WTC11 (cell line): ENCODE measurements around the gene CACHD1. TPM values are rescaled to one million over a fixed set of nuclear protein-coding genes. Genes with fewer than 3 reads are reported as not detected.
A peak's percentile ranks its signal among the peaks of the same experiment; 100 is the strongest.

Experiments
- ATAC-seq: fragments of 200-7000 bp; cut with Tn5 transposase; 2 replicates; pipeline ENCODE4 v1.10.0; 2021; ENCODE audit warnings: mild to moderate bottlenecking, moderate library complexity
- CTCF ChIA-PET: fragments of 300-600 bp; sonication (Branson Sonifier 250); formaldehyde crosslinking; loops from one replicate; lab custom pipeline; 2021; ENCODE audit warnings: antibody characterized with exemption; lab: Charles Lee
- POLR2A ChIA-PET: fragments of 350-600 bp; sonication (Branson Sonifier 250); formaldehyde crosslinking; loops from one replicate; lab custom pipeline; 2021; ENCODE audit warnings: antibody characterized with exemption; lab: Charles Lee
- DNase-seq: peaks from one replicate; pipeline ENCODE4 v3.0.0; 2021; ENCODE audit warnings: low spot score
- H3K27ac Mint-ChIP-seq: 2 replicates; pipeline ENCODE4 v1.8.0; 2021; ENCODE audit warnings: mixed read lengths
- H3K27me3 Mint-ChIP-seq: 2 replicates; pipeline ENCODE4 v1.8.0; 2021; ENCODE audit warnings: low read depth, mild to moderate bottlenecking, moderate library complexity, mixed read lengths
- H3K36me3 Mint-ChIP-seq: 2 replicates; pipeline ENCODE4 v1.8.0; 2021; ENCODE audit warnings: mixed read lengths
- H3K4me1 Mint-ChIP-seq: 2 replicates; pipeline ENCODE4 v1.8.0; 2022; ENCODE audit warnings: mixed read lengths
- H3K4me3 Mint-ChIP-seq: 2 replicates; pipeline ENCODE4 v1.8.0; 2021; ENCODE audit warnings: mild to moderate bottlenecking, moderate library complexity, mixed read lengths
- H3K9me3 Mint-ChIP-seq: 2 replicates; pipeline ENCODE4 v1.8.0; 2021; ENCODE audit warnings: mixed read lengths
- E2F4 ChIP-seq: sonication (generic); formaldehyde crosslinking; IDR thresholded peaks from 2 replicates; pipeline ENCODE4 v1.8.1; 2022; ENCODE audit warnings: low read depth, mild to moderate bottlenecking, moderate library complexity, missing genetic modification reagents, borderline replicate concordance
- E2F5 ChIP-seq: sonication (generic); formaldehyde crosslinking; IDR thresholded peaks from 2 replicates; pipeline ENCODE4 v1.8.1; 2022; ENCODE audit warnings: mild to moderate bottlenecking, moderate library complexity, missing genetic modification reagents
- GABPB1 ChIP-seq: sonication (generic); formaldehyde crosslinking; IDR thresholded peaks from 2 replicates; pipeline ENCODE4 v1.8.1; 2023; ENCODE audit warnings: mild to moderate bottlenecking, missing genetic modification reagents
- HMGA2 ChIP-seq: fragments of 250-450 bp; sonication (Bioruptor Pico); IDR thresholded peaks from 2 replicates; pipeline ENCODE4 v1.4.0; 2021; ENCODE audit warnings: mild to moderate bottlenecking, moderate library complexity
- KAT7 ChIP-seq: sonication (generic); formaldehyde crosslinking; IDR thresholded peaks from 2 replicates; pipeline ENCODE4 v1.8.1; 2023; ENCODE audit warnings: missing genetic modification reagents, mild to moderate bottlenecking, borderline replicate concordance
- OVOL2 ChIP-seq: fragments of 250-450 bp; sonication (Bioruptor Pico); IDR thresholded peaks from 2 replicates; pipeline ENCODE4 v1.9.0; 2021; ENCODE audit warnings: mild to moderate bottlenecking, borderline replicate concordance
- SOX15 ChIP-seq: fragments of 250-450 bp; sonication (Bioruptor Pico); IDR thresholded peaks from 2 replicates; pipeline ENCODE4 v1.9.0; 2021; ENCODE audit warnings: mild to moderate bottlenecking
- SP1 ChIP-seq: sonication (generic); formaldehyde crosslinking; conservative IDR thresholded peaks from 2 replicates; pipeline ENCODE4 v1.8.1; 2022; ENCODE audit warnings: missing genetic modification reagents
- STAT6 ChIP-seq: sonication (generic); formaldehyde crosslinking; conservative IDR thresholded peaks from 2 replicates; pipeline ENCODE4 v1.8.1; 2023; ENCODE audit warnings: mild to moderate bottlenecking, low read depth, missing genetic modification reagents, moderate library complexity
- ZNF138 ChIP-seq: sonication (generic); formaldehyde crosslinking; conservative IDR thresholded peaks from 2 replicates; pipeline ENCODE4 v1.8.1; 2022; ENCODE audit warnings: mild to moderate bottlenecking, moderate library complexity, missing genetic modification reagents
- total RNA-seq: library from RNA; stranded (reverse); gene quantifications from 3 replicates; pipeline ENCODE4 v1.2.3, GENCODE V29; 2021
- TF ChIP-seq, protein P1 (sequence below): sonication (generic); formaldehyde crosslinking; IDR thresholded peaks from 2 replicates; pipeline ENCODE4 v1.8.0; 2022; ENCODE audit warnings: mild to moderate bottlenecking, missing genetic modification reagents
- TF ChIP-seq, protein P2 (sequence below): sonication (generic); formaldehyde crosslinking; IDR thresholded peaks from 2 replicates; pipeline ENCODE4 v1.8.0; 2022; ENCODE audit warnings: mild to moderate bottlenecking, missing genetic modification reagents

Gene CACHD1
- total RNA-seq, 1 experiment from 2014 or later = 26.3 TPM

GRCh38 chr1:64496606-64497005 is 26.7 kb downstream of the CACHD1 start:
- peaks cover 12% of the 10 kb centered on the region; the same call in 1 of the 2 replicates for H3K36me3 Mint-ChIP-seq
- DNase-seq = no peak
- peaks cover 91% of the 10 kb centered on the region for H3K4me1 Mint-ChIP-seq
- H3K27ac Mint-ChIP-seq = peak overlapping the region; percentile 94
- TF ChIP-seq SOX15 (no peak), SP1 (CRISPR knock-in tag) (no peak), STAT6 (CRISPR knock-in tag) (no peak), GABPB1 (CRISPR knock-in tag) (no peak), KAT7 (CRISPR knock-in tag) (no peak), OVOL2 (CRISPR knock-in tag) (no peak), HMGA2 (no peak), E2F5 (CRISPR knock-in tag) (no peak), ZNF138 (no peak), E2F4 (no peak)
- TF ChIP-seq, protein P1, sequence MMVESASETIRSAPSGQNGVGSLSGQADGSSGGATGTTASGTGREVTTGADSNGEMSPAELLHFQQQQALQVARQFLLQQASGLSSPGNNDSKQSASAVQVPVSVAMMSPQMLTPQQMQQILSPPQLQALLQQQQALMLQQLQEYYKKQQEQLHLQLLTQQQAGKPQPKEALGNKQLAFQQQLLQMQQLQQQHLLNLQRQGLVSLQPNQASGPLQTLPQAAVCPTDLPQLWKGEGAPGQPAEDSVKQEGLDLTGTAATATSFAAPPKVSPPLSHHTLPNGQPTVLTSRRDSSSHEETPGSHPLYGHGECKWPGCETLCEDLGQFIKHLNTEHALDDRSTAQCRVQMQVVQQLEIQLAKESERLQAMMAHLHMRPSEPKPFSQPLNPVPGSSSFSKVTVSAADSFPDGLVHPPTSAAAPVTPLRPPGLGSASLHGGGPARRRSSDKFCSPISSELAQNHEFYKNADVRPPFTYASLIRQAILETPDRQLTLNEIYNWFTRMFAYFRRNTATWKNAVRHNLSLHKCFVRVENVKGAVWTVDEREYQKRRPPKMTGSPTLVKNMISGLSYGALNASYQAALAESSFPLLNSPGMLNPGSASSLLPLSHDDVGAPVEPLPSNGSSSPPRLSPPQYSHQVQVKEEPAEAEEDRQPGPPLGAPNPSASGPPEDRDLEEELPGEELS = no peak
- TF ChIP-seq, protein P2, sequence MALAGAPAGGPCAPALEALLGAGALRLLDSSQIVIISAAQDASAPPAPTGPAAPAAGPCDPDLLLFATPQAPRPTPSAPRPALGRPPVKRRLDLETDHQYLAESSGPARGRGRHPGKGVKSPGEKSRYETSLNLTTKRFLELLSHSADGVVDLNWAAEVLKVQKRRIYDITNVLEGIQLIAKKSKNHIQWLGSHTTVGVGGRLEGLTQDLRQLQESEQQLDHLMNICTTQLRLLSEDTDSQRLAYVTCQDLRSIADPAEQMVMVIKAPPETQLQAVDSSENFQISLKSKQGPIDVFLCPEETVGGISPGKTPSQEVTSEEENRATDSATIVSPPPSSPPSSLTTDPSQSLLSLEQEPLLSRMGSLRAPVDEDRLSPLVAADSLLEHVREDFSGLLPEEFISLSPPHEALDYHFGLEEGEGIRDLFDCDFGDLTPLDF (CRISPR knock-in tag) = no peak
- TF ChIP-seq, all 79 proteins: peak for 0
- CTCF ChIA-PET = interaction anchor here (0.9 to 1.0 kb wide), 2 partner anchors 10 to 676 kb away, joined by 3 to 4 read pairs; no protein-coding TSS in a partner anchor
- no peaks in the 10 kb centered on the region for H3K27me3 Mint-ChIP-seq
- peak overlapping the region; percentile 42 for H3K4me3 Mint-ChIP-seq
- ATAC-seq = no peak
- H3K9me3 Mint-ChIP-seq = no peaks in the 10 kb centered on the region
- POLR2A ChIA-PET = interaction anchor here (0.8 kb wide), 1 partner anchor 9 kb away, joined by 3 read pairs; no protein-coding TSS in a partner anchor

DNA sequence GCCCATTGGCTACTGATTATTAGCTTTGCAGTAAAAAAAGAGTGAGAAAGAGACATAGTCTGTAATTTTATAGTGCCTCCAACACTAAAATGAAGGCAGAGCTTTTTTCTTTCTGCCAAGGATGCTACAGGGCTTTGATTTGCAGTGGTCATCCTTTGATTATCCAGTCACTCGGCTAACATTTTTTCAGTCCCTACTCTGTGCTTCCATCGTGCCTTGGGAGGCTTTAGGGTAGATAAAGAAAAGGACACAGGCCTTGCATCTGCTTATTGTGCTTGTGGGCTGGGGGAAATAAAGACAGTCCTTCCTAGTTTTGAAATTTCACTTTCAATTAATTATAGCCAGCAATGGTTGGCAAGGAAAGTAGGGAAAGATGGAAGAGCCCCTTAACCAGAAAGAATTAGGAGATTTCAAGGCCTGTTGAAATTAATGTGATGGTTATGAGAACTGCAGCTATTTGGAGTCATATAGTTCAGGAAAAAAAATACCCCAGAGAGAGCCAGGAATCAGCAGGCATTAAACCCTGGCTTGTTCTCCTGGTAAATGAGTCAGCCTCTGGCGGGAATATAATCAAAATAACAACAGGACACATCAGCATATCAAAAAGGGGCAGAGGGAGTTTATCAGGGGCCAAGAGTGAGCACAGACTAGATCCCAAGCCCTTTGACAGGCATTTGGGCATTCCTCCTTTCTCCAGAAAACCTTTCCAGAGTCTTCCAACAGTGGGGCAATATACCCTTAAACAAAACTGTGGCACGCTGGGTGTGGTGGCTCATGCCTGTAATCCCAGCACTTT is 27.4 kb downstream of the CACHD1 start:
- peak; percentile 78 for ATAC-seq
- no peak for DNase-seq

More for the DNA sequence above, 27.4 kb downstream of the CACHD1 start:
- CTCF ChIA-PET = interaction anchor here (0.9 to 1.2 kb wide), 3 partner anchors 10 to 675 kb away, joined by 3 to 4 read pairs (median 3); no protein-coding TSS in a partner anchor
- H3K4me3 Mint-ChIP-seq = peak overlapping the region; percentile 42
- H3K27ac Mint-ChIP-seq = peak overlapping the region; percentile 94
- H3K9me3 Mint-ChIP-seq = no peaks in the 10 kb centered on the region
- H3K4me1 Mint-ChIP-seq = peaks cover 94% of the 10 kb centered on the region
- H3K36me3 Mint-ChIP-seq = peaks cover 12% of the 10 kb centered on the region; the same call in 1 of the 2 replicates
- no peak for TF ChIP-seq KAT7 (CRISPR knock-in tag)
- 0 out of 2 replicates have a peak, but pooled peaks have one; percentile 57 for TF ChIP-seq E2F5 (CRISPR knock-in tag)
- no peaks in the 10 kb centered on the region for H3K27me3 Mint-ChIP-seq
- POLR2A ChIA-PET = interaction anchor here (0.8 kb wide), 1 partner anchor 8 kb away, joined by 3 read pairs; no protein-coding TSS in a partner anchor
